ENCODE measurements around the gene ALOX5.

The ALOX5 gene

DNA sequence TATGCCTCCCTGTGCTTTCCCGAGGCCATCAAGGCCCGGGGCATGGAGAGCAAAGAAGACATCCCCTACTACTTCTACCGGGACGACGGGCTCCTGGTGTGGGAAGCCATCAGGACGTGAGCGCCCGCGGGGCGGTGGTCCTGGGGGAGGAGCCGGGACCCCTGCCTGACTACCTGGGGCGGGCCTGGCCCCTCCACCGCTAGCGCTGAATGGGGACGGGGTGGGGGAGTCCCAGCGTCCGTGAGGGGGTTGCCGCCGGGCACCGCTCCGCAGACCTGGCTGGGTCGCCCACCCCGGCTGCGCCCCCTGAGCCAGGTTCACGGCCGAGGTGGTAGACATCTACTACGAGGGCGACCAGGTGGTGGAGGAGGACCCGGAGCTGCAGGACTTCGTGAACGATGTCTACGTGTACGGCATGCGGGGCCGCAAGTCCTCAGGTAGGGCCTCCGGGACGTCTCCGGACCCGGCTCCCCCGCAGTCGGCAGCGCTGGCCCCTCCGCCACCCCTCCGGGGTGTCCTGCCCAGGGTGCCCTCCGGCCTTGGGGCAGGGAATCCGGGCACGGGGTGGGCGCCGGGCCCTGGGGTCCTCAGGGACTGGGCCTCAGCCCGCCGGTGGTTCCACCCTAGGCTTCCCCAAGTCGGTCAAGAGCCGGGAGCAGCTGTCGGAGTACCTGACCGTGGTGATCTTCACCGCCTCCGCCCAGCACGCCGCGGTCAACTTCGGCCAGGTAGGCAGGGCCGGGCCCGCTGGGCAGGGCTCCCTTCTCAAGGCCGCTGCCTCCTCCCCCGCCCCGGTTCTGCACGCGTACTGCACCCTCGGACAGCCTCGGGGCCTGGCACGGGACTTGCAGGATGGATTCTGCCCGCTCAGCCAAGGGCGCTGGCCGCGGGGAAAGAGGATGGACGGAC is 69.3 kb downstream of the ALOX5 start:
- DNase-seq (ENCODE audit: low spot score): no peak

DNA sequence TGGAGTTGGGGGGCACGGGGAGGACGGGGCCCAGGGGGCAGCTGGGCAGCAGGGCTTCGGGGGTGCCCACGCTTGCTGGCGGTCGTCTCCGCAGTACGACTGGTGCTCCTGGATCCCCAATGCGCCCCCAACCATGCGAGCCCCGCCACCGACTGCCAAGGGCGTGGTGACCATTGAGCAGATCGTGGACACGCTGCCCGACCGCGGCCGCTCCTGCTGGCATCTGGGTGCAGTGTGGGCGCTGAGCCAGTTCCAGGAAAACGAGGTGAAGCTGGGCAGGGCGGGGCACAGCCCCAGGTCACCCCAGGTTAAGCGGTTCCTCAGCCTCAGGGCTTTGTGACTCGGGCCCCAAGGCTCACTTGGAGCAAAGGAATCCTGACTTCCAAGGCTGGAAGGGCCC is 70.0 kb downstream of the ALOX5 start:
- no peak for DNase-seq (ENCODE audit: low spot score)

DNA sequence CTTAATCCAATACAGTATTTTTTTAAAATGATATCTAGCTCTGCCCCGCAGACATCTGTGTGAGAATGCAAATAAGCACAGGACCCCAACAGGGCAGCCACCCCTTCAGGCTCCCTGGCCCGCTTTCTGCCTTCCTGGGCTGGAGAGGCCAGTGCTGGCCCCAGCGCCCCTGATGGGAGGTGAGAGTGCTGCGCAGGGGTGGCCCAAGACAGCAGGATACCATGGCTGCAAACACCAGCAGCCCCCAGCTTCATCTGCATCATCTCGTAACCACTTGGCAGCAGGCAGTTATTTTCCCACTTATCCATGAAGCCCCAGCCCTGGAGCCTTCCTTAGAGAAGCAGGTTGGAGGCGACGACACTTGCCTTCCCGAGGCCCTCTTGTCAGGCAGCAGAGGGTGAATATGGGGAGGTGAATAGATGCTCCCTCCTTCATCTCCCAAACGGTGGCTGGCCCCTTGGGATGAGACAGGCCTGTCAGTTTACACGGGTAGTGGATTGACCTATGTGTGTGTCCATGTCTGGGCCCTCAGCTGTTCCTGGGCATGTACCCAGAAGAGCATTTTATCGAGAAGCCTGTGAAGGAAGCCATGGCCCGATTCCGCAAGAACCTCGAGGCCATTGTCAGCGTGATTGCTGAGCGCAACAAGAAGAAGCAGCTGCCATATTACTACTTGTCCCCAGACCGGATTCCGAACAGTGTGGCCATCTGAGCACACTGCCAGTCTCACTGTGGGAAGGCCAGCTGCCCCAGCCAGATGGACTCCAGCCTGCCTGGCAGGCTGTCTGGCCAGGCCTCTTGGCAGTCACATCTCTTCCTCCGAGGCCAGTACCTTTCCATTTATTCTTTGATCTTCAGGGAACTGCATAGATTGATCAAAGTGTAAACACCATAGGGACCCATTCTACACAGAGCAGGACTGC is 71.2 kb downstream of the ALOX5 start:
- DNase-seq (ENCODE audit: low spot score): no peak

GRCh38 chr10:45446858-45447257 is 72.8 kb downstream of the ALOX5 start:
- DNase-seq (ENCODE audit: low spot score): no peak

DNA sequence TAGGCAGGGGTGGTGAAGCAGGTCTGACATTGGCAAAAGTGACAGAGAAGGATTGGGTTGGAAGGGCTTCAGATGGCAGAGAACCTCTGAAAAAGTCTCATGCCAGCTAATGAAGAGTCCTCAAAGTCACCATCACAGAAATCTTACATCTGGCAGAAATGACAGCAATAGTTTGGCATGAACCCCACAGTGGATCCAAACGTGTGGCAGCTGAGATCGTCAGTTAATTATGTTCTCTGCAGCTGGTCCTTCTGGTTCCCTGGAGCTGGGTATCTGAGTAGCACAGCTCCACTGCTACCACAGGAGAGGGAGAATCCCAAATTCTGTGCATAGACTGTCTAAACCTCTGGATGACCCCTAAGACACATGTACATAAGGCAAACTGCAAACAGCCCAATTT is 73.4 kb downstream of the ALOX5 start:
- no peak for DNase-seq (ENCODE audit: low spot score)

- DNase-seq (ENCODE audit: low spot score): no peak
Measured at GRCh38 chr10:45450866-45451265, 76.8 kb downstream of the ALOX5 start.

DNA sequence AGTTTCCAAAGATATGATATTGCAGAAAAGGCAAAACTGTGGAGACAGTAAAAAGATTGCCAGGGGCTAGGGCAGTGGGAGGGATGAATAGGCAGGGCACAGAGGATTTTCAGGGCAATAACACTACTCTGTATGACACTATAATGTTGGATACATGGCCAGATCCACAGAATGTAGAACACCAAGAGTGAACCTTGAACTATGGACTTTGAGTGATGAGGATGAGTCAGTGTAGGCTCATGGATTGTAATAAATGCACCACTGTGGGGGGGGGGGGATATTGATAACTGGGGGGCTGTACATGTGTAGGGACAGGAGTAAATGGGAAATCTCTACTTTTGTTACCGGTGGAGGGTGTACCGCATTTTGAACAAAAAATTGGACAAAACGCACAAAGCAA is 77.4 kb downstream of the ALOX5 start:
- DNase-seq (ENCODE audit: low spot score): no peak

DNA sequence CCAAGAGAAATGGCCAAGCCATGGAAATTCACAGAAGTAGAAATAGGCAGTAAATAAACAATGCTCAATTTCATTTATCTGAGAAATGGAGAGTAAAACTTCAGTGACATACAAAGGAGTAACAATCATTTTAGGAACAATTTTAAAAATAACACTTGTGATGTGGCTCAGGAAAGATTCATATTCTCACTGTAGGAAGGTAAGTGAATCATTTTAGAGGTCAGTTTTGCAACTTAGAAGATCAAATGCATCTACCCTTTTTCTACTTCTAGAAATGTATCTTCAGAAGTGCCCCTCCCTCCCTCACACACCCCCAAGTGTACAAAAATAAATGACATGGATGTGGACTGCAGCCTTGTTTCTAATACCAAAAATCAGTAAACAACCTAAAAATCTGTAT is 78.3 kb downstream of the ALOX5 start:
- no peak for DNase-seq (ENCODE audit: low spot score)

DNA sequence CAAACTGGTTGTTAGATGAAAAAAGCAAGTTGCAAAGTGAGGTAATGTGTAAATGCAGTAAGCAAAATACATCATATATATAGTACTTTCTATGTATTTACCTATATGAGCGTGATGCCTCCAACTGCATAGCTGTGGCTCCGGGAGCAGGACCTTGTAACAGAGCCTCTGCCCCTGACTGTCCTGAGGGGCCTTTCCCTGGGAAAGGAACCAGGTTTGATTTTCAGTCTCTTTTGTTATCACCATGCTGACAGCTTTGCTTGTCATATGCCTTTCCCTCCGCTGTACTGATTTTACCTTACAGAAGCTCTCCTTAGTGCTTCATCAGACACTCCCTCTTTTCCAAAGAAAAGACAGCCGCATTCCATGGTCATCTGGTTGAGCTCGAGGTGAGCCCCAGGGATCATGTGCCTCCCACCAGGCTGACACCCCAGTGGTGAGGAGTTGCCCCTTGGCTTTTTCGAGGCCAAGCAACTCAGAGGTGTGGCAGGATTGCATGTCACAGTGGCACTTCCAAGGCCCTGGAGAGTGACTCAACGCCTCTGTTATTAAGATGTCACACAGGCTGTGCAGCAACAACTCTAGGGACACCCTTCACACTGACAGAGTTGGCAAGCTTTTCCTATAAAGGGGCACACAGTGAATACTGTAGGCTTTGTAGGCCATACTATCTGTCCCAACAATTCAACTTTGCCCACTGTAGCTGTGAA is 78.9 kb downstream of the ALOX5 start:
- no peak for DNase-seq (ENCODE audit: low spot score)

DNA sequence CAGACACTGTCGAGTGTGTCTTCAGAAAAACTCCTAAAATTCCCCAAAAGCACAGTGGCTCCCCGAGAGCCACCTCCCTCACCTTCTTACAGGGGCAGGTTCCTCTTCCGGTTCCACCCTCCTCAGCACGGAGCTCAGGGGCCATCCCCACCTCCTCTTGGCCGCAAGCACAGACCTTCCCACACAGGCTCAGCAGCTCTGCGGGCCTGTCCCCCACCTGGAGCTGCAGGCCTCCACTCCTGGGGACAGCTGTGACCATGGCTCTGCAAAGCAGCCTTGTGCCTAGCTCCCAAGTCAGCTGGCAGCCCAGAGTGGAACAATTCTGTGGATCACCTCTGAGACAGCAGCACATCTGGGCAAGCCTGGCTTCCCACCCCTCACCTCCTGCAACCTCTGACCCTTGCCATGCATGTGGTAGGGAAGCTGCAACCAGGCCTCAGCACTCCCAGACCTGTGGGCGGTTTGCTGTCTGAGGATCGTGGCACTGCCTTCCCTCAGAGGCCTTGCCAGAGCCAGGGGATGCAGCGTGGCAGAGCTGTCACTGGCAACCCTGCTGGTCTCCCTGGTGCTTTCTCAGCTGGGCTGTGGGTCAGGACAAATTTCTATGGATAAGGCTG is 79.7 kb downstream of the ALOX5 start:
- DNase-seq (ENCODE audit: low spot score): no peak

- no peak for DNase-seq (ENCODE audit: low spot score)
Measured at GRCh38 chr10:45454262-45454661, 80.2 kb downstream of the ALOX5 start.

DNA sequence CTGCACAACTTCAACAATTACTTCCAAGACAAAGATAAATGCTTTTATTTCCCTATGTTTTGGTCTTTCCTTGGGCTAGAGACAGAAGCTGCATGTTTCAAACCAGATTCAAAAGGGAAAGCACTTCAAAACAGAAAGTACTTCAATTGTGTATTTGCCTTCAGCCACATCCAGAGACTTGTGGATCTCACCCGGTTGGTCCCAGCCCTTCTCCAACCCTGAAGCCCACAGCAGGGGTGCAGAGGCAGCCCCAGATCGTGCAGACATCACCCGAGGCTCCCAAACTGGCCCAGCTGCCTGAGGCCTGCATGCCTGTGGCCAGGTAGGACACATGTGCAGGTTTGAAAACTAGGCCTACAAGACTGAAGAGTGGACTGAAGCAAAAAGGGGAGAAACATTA is 80.8 kb downstream of the ALOX5 start:
- no peak for DNase-seq (ENCODE audit: low spot score)

GRCh38 chr10:45456233-45456632 is 82.2 kb downstream of the ALOX5 start:
- no peak for DNase-seq (ENCODE audit: low spot score)

DNA sequence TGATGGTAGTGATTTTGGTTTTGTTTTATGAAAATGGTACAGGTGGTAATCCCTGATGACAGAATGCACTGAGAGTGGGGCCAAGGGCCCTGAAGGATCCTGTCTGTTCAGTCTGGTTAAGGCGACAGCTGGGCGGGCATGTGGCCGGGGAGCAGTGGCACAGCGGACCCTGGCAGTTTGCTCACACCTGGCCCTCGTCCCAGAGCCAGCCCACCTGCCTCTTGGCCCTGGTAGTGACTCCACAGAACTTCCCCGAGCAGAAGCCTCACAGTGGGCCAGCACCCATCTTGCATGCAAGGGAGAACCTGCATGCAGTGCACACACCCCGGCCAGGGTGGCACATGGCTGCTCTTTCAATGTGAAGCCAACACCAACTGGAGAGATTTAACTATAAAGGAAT is 82.8 kb downstream of the ALOX5 start:
- no peak for DNase-seq (ENCODE audit: low spot score)

GRCh38 chr10:45457487-45457886 is 83.5 kb downstream of the ALOX5 start:
- DNase-seq (ENCODE audit: low spot score): no peak

GRCh38 chr10:45460235-45460878 is 86.3 kb downstream of the ALOX5 start:
- no peak for DNase-seq (ENCODE audit: low spot score)

GRCh38 chr10:45461034-45461433 is 87.0 kb downstream of the ALOX5 start:
- no peak for DNase-seq (ENCODE audit: low spot score)

GRCh38 chr10:45463244-45464116 is 89.5 kb downstream of the ALOX5 start:
- no peak for DNase-seq (ENCODE audit: low spot score)

DNA sequence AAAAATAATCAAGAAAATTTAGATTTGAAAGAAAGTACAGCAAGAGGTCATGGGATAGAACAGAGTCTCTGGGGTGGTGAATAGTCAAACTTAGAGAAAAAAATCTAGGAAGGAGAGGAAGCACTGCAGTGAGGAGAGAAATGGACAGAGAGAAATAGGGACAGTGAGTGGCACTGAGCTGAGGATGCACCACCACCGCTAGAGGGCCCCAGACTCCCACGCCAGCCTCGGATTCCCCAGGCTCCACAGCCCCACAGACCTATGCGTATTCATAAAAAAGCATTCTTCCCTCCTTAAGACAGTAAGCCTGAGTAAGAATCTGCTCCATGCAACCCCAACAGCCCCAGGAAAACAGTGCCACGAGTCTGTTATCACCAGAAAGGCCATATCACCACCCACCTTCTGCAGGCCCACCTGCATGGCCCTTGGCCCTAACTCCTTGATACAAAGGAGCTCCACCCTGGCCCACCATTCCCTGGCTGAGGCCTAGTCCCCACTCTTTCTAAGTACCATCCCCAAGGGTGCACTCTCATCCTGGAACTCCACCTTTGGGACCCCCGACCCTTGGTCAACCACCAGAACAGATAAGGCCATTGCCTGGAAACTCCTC is 91.0 kb downstream of the ALOX5 start:
- peak; percentile 68 for DNase-seq (ENCODE audit: low spot score)

DNA sequence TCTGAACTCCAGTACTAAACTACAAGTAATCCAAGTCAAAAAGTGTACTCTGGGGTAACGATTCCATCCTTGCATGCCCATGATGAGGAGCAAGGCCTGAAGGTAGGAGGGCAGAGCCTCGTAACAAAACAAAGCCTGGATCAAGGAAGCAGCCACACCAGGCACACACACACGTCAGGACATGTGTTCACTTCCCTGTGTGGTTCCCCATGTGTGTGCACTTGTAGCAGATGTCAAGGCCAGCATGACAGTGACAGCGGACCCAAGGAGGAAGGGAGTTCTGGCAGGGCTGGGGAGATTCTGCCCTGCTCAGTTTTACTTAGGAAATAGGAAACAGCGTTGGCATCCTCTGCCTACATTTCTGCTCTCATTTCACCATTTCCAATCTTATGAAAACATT is 92.8 kb downstream of the ALOX5 start:
- DNase-seq (ENCODE audit: low spot score): no peak
